Adrenal gland (tissue), 5 donors: ENCODE measurements around the gene MARK2.

Experiments
- CTCF ChIP-seq, 6 experiments: fragments of 450-650 bp in 4 of 6; fragments of 200-600 bp in 2 of 6; sonication (generic) in 1 of 6; IDR thresholded peaks; 1 replicate in 5 of 6; 2 replicates in 1 of 6; pipeline versions ENCODE4 v1.5.1 to v1.8.0; 2016 to 2021; ENCODE audit warnings: antibody characterized with exemption in 6 of 6, mild to moderate bottlenecking in 2 of 6, moderate library complexity in 1 of 6
- POLR2A ChIP-seq, 2 donors: fragments of 450-650 bp; IDR thresholded peaks; one replicate each; pipeline ENCODE4 v1.6.1; 2017; ENCODE audit warnings: antibody characterized with exemption in 2 of 2, mild to moderate bottlenecking in 2 of 2, moderate library complexity in 1 of 2
- donor health status: DM: no; HTN: no; CAD: no.

GRCh38 chr11:63874511-63874910 is 35.6 kb downstream of the MARK2 start:
- TF ChIP-seq CTCF (IDR thresholded peaks at IDR 0.05) (no peak), POLR2A (IDR thresholded peaks at IDR 0.05) (no peak)
